ENCODE results near the gene GPT2.
A peak's percentile ranks its signal among the peaks of the same experiment; 100 is the strongest.

Gene GPT2

GRCh38 chr16:46907061-46907774 is 23.1 kb downstream of the GPT2 start:
- Mint-ChIP-seq H3K27me3 (no peaks in the 10 kb centered on the region), H3K4me3 (no peak overlapping the region), H3K9me3 (no peaks in the 10 kb centered on the region), H3K27ac (ENCODE audit: low read depth) (no peak overlapping the region), H3K4me1 (no peaks in the 10 kb centered on the region), H3K36me3 (ENCODE audit: insufficient read depth) (peaks cover 2% of the 10 kb centered on the region)
- DNase-seq (ENCODE audit: low spot score in 2 of 2) (no peak), ATAC-seq (replicated peaks; ENCODE audit: extremely low read depth, poor library complexity, severe bottlenecking) (no peak)

GRCh38 chr16:46908540-46909372 is 24.6 kb downstream of the GPT2 start:
- H3K36me3 Mint-ChIP-seq (ENCODE audit: insufficient read depth): peaks cover 5% of the 10 kb centered on the region
- ATAC-seq (replicated peaks; ENCODE audit: extremely low read depth, poor library complexity, severe bottlenecking) (no peak), DNase-seq (ENCODE audit: low spot score in 2 of 2) (peak; percentile 20 to 30)
- H3K4me3 Mint-ChIP-seq: no peak overlapping the region
- H3K27ac Mint-ChIP-seq (ENCODE audit: low read depth): no peak overlapping the region
- H3K27me3 Mint-ChIP-seq: no peaks in the 10 kb centered on the region
- no peaks in the 10 kb centered on the region for H3K9me3 Mint-ChIP-seq
- no peaks in the 10 kb centered on the region for H3K4me1 Mint-ChIP-seq

DNA sequence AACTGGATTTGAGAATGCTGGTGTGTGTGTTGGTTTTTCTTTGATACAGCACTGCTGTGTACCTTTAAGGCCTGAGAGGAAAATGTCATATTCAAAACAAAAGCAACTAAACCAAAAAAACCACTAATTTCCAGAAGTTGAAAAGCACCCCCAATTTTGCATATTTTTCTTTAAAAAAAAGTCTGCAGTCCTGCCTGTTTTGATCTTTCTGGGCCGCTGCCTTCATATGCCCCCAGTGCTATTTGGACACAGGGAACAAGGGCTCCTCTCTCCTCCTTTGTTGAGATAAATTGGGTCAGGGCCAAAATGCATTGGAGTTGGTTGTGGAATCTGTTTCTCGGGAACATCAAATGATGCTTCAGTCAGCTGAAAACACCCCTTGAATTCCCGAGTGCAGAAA is 26.9 kb downstream of the GPT2 start:
- Mint-ChIP-seq H3K4me1 (no peaks in the 10 kb centered on the region), H3K4me3 (no peak overlapping the region), H3K9me3 (no peaks in the 10 kb centered on the region), H3K36me3 (ENCODE audit: insufficient read depth) (peaks cover 5% of the 10 kb centered on the region), H3K27me3 (no peaks in the 10 kb centered on the region), H3K27ac (ENCODE audit: low read depth) (no peak overlapping the region)
- ATAC-seq (replicated peaks; ENCODE audit: extremely low read depth, poor library complexity, severe bottlenecking) (no peak), DNase-seq (ENCODE audit: low spot score in 2 of 2) (no peak)

GRCh38 chr16:46911650-46912049 is 27.5 kb downstream of the GPT2 start:
- Mint-ChIP-seq H3K4me3 (no peak overlapping the region), H3K36me3 (ENCODE audit: insufficient read depth) (peaks cover 5% of the 10 kb centered on the region), H3K9me3 (no peaks in the 10 kb centered on the region), H3K27me3 (no peaks in the 10 kb centered on the region), H3K27ac (ENCODE audit: low read depth) (no peak overlapping the region), H3K4me1 (no peaks in the 10 kb centered on the region)
- DNase-seq (ENCODE audit: low spot score in 2 of 2) (no peak), ATAC-seq (replicated peaks; ENCODE audit: extremely low read depth, poor library complexity, severe bottlenecking) (no peak)

DNA sequence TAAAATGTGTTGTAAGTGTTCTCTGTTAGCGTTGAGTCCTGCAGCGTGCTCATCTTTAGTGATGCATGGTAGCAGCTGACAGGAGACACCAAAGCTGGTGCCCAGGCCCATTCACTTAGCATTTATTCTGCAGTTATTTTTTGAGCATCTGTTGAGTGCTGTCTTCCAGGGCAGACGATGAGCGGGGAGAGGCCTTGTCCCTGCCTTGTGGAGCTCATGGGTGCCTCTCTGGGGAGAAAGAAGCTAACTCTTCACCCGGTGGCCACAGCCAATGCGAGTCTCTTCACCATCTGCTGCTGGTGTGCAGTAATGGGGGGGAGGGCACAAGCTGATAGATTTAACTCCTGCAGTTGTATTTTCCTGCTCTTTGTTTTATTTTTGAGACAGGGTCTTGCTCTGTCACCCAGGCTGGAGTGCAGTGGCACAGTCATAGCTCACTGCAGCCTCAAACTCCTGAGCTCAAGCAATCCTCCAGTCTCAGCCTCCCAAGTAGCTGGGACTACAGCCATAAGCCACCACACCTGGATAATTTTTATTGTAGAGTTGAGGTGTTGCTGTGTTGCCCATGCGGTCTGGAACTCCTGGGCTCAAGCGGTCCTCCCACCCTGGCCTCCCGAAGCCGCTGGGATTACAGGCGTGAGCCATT is 30.5 kb downstream of the GPT2 start:
- DNase-seq (ENCODE audit: low spot score in 2 of 2): no peak
- Mint-ChIP-seq H3K27me3 (no peaks in the 10 kb centered on the region), H3K9me3 (no peaks in the 10 kb centered on the region), H3K27ac (ENCODE audit: low read depth) (no peak overlapping the region), H3K4me3 (no peak overlapping the region), H3K4me1 (no peaks in the 10 kb centered on the region), H3K36me3 (ENCODE audit: insufficient read depth) (peaks cover 2% of the 10 kb centered on the region)
- ATAC-seq (replicated peaks; ENCODE audit: extremely low read depth, poor library complexity, severe bottlenecking): no peak

DNA sequence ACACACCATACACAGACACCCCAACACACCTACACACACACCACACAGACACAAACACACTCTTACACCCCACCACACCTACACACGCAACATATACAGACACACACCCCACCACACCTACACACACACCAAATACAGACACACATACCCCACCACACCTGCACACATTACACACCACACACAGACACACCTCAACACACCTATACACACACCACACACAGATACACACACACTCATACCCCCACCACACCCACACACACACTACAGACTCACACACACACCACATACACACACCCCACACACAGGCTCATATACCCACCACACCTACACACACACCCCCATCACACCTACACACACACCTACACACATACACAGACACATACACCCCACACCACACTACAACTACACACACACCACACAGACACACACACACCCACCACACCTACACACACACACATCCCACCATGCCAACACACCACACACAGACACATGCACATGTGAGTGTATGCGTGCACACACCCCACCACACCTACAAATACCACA is 31.4 kb downstream of the GPT2 start:
- DNase-seq (ENCODE audit: low spot score in 2 of 2) (no peak), ATAC-seq (replicated peaks; ENCODE audit: extremely low read depth, poor library complexity, severe bottlenecking) (no peak)
- H3K4me3 Mint-ChIP-seq: no peak overlapping the region
- H3K27me3 Mint-ChIP-seq: no peaks in the 10 kb centered on the region
- no peaks in the 10 kb centered on the region for H3K4me1 Mint-ChIP-seq
- H3K36me3 Mint-ChIP-seq (ENCODE audit: insufficient read depth): peaks cover 2% of the 10 kb centered on the region
- H3K9me3 Mint-ChIP-seq: no peaks in the 10 kb centered on the region
- no peak overlapping the region for H3K27ac Mint-ChIP-seq (ENCODE audit: low read depth)

GRCh38 chr16:46916980-46917379 is 32.8 kb downstream of the GPT2 start:
- ATAC-seq (replicated peaks; ENCODE audit: extremely low read depth, poor library complexity, severe bottlenecking) (no peak), DNase-seq (ENCODE audit: low spot score in 2 of 2) (no peak)
- no peaks in the 10 kb centered on the region for H3K27me3 Mint-ChIP-seq
- H3K9me3 Mint-ChIP-seq: no peaks in the 10 kb centered on the region
- peaks cover 2% of the 10 kb centered on the region for H3K36me3 Mint-ChIP-seq (ENCODE audit: insufficient read depth)
- H3K27ac Mint-ChIP-seq (ENCODE audit: low read depth): no peak overlapping the region
- no peak overlapping the region for H3K4me3 Mint-ChIP-seq
- H3K4me1 Mint-ChIP-seq: no peaks in the 10 kb centered on the region

GRCh38 chr16:46918400-46918799 is 34.2 kb downstream of the GPT2 start:
- H3K9me3 Mint-ChIP-seq: no peaks in the 10 kb centered on the region
- no peaks in the 10 kb centered on the region for H3K36me3 Mint-ChIP-seq (ENCODE audit: insufficient read depth)
- no peak for DNase-seq (ENCODE audit: low spot score in 2 of 2)
- no peaks in the 10 kb centered on the region for H3K27me3 Mint-ChIP-seq
- no peak overlapping the region for H3K4me3 Mint-ChIP-seq
- no peaks in the 10 kb centered on the region for H3K4me1 Mint-ChIP-seq
- no peak for ATAC-seq (replicated peaks; ENCODE audit: extremely low read depth, poor library complexity, severe bottlenecking)
- no peak overlapping the region for H3K27ac Mint-ChIP-seq (ENCODE audit: low read depth)

DNA sequence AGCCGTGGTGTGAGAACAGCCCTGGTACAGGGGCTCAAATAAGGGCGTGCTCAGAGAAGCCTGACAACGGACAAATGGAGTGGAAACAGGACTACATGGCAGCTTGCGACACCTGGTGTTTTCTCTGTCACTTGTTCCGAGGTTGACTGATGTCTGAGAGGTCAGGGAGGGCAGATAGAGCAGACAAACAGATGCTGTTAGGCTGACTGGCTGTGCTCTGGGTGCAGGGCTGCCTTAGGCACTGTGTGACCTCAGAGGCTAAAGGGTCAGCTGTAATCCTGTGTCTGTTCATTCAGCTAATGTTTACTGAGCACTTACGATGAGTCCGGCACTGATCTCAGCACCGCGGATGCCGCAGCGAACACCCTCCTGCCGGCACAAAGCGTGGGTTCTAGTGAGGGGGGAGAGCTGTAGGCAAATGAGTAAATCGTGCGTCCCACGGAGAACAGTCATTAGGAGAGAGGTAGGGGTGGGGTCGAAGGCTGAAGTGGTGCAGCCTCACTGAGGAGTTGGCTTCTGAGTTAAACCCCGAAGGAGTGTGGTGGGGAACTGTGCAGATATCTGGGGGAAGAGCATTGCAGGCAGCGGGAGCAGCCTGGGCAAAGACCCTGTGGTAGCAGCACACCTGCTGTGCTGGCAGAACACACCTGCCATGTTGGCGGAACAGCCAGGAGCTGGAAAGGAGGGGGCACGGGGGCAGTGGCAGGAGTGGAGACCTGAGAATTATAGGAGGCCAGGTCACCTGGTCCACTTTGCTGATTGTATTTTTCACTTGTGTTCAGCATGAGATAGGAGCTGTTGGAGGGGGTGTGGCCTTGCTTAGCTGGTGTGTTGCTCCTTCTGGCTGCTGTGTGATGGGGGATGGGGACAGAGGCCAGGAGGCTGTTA is 35.0 kb downstream of the GPT2 start:
- no peaks in the 10 kb centered on the region for H3K36me3 Mint-ChIP-seq (ENCODE audit: insufficient read depth)
- ATAC-seq (replicated peaks; ENCODE audit: extremely low read depth, poor library complexity, severe bottlenecking): no peak
- H3K27me3 Mint-ChIP-seq: no peaks in the 10 kb centered on the region
- DNase-seq (ENCODE audit: low spot score in 2 of 2): no peak
- no peak overlapping the region for H3K27ac Mint-ChIP-seq (ENCODE audit: low read depth)
- no peak overlapping the region for H3K4me3 Mint-ChIP-seq
- H3K4me1 Mint-ChIP-seq: no peaks in the 10 kb centered on the region
- no peaks in the 10 kb centered on the region for H3K9me3 Mint-ChIP-seq

GRCh38 chr16:46920402-46921068 is 36.4 kb downstream of the GPT2 start:
- no peak overlapping the region for H3K4me3 Mint-ChIP-seq
- DNase-seq (ENCODE audit: low spot score in 2 of 2) (no peak), ATAC-seq (replicated peaks; ENCODE audit: extremely low read depth, poor library complexity, severe bottlenecking) (no peak)
- H3K4me1 Mint-ChIP-seq: no peaks in the 10 kb centered on the region
- H3K36me3 Mint-ChIP-seq (ENCODE audit: insufficient read depth): no peaks in the 10 kb centered on the region
- H3K27ac Mint-ChIP-seq (ENCODE audit: low read depth): no peak overlapping the region
- no peaks in the 10 kb centered on the region for H3K27me3 Mint-ChIP-seq
- H3K9me3 Mint-ChIP-seq: no peaks in the 10 kb centered on the region

- ATAC-seq (replicated peaks; ENCODE audit: extremely low read depth, poor library complexity, severe bottlenecking): no peak
- Mint-ChIP-seq H3K9me3 (no peaks in the 10 kb centered on the region), H3K27me3 (no peaks in the 10 kb centered on the region), H3K4me1 (no peaks in the 10 kb centered on the region), H3K4me3 (no peak overlapping the region), H3K36me3 (ENCODE audit: insufficient read depth) (no peaks in the 10 kb centered on the region), H3K27ac (ENCODE audit: low read depth) (no peak overlapping the region)
- no peak for DNase-seq (ENCODE audit: low spot score in 2 of 2)
Observed at GRCh38 chr16:46922239-46922638, 38.1 kb downstream of the GPT2 start.
